ENCODE data around the gene PLXNA2.
A peak's percentile ranks its signal among the peaks of the same experiment; 100 is the strongest.

PLXNA2 gene

GRCh38 chr1:208243967-208244916 is at the start of gene PLXNA2:
Gene PLXNA2 (minus strand): TSS chr1:208244384. CDS start chr1:208217922, 26,462 bp downstream.
- peak; percentile 34 for DNase-seq (ENCODE audit: low read depth in 2 of 2)

- no peak for DNase-seq (ENCODE audit: low read depth in 2 of 2)
Observed at GRCh38 chr1:208292908-208293307, 48.7 kb upstream of the PLXNA2 start.

GRCh38 chr1:208291923-208292711 is 47.9 kb upstream of the PLXNA2 start:
- no peak for DNase-seq (ENCODE audit: low read depth in 2 of 2)

- no peak for DNase-seq (ENCODE audit: low read depth in 2 of 2)
Observed at GRCh38 chr1:208291129-208291528, 46.9 kb upstream of the PLXNA2 start.

GRCh38 chr1:208289716-208290115 is 45.5 kb upstream of the PLXNA2 start:
- no peak for DNase-seq (ENCODE audit: low read depth in 2 of 2)

GRCh38 chr1:208288495-208288894 is 44.3 kb upstream of the PLXNA2 start:
- no peak for DNase-seq (ENCODE audit: low read depth in 2 of 2)

GRCh38 chr1:208280681-208281450 is 36.7 kb upstream of the PLXNA2 start:
- no peak for DNase-seq (ENCODE audit: low read depth in 2 of 2)

GRCh38 chr1:208279826-208280588 is 35.8 kb upstream of the PLXNA2 start:
- no peak for DNase-seq (ENCODE audit: low read depth in 2 of 2)

GRCh38 chr1:208278638-208279037 is 34.5 kb upstream of the PLXNA2 start:
- no peak for DNase-seq (ENCODE audit: low read depth in 2 of 2)

- no peak for DNase-seq (ENCODE audit: low read depth in 2 of 2)
Observed at GRCh38 chr1:208276757-208277435, 32.7 kb upstream of the PLXNA2 start.

GRCh38 chr1:208275083-208275482 is 30.9 kb upstream of the PLXNA2 start:
- DNase-seq (ENCODE audit: low read depth in 2 of 2), result no peak

GRCh38 chr1:208273386-208274017 is 29.3 kb upstream of the PLXNA2 start:
- no peak for DNase-seq (ENCODE audit: low read depth in 2 of 2)

GRCh38 chr1:208272713-208273112 is 28.5 kb upstream of the PLXNA2 start:
- no peak for DNase-seq (ENCODE audit: low read depth in 2 of 2)

- DNase-seq (ENCODE audit: low read depth in 2 of 2), result no peak
Observed at GRCh38 chr1:208272311-208272710, 28.1 kb upstream of the PLXNA2 start.

GRCh38 chr1:208271236-208271635 is 27.1 kb upstream of the PLXNA2 start:
- no peak for DNase-seq (ENCODE audit: low read depth in 2 of 2)

GRCh38 chr1:208270651-208271141 is 26.5 kb upstream of the PLXNA2 start:
- no peak for DNase-seq (ENCODE audit: low read depth in 2 of 2)

- no peak for DNase-seq (ENCODE audit: low read depth in 2 of 2)
Observed at GRCh38 chr1:208269338-208269666, 25.1 kb upstream of the PLXNA2 start.

GRCh38 chr1:208268541-208269337 is 24.6 kb upstream of the PLXNA2 start:
- no peak for DNase-seq (ENCODE audit: low read depth in 2 of 2)

GRCh38 chr1:208265525-208265924 is 21.3 kb upstream of the PLXNA2 start:
- no peak for DNase-seq (ENCODE audit: low read depth in 2 of 2)

All from stimulated activated CD8-positive, alpha-beta memory T cell treated with anti-CD3 and anti-CD28 coated beads, Interleukin-2, amount 100 ng/mL, for 48 hours (primary cell).